T-cell (primary cell): ENCODE data around the gene CHRNA10. TPM values are rescaled to one million over a fixed set of nuclear protein-coding genes. Genes with fewer than 3 reads are reported as not detected.

ENCODE experiments used
- ATAC-seq, 4 experiments: fragments of 200-7000 bp in 3 of 4; fragments of 150-1000 bp in 1 of 4; cut with Tn5 transposase; replicated peaks in 1 of 4; 1 replicate in 3 of 4; 2 replicates in 1 of 4; pipeline ENCODE4 v1.10.0; 2021; ENCODE audit warnings: moderate library complexity in 3 of 4, mild to moderate bottlenecking in 2 of 4, moderate number of reproducible peaks in 1 of 4
- CTCF ChIA-PET, 2 donors: fragments of 300-600 bp; sonication (Branson Sonifier 250); formaldehyde crosslinking; loops; one replicate each; lab custom pipeline; 2022; ENCODE audit warnings: antibody characterized with exemption in 2 of 2; lab: Charles Lee
- POLR2A ChIA-PET, 2 donors: fragments of 300-600 bp; sonication (Branson Sonifier 250); formaldehyde crosslinking; loops; one replicate each; lab custom pipeline; 2022; ENCODE audit warnings: antibody characterized with exemption in 2 of 2; lab: Charles Lee
- DNase-seq, 35 experiments: peaks; one replicate each; pipeline versions ENCODE4 v3.0.0 to v3.0.0-alpha.2; 2013 to 2023
- H3K27ac ChIP-seq: one replicate; pipeline ENCODE4 v1.5.1; 2013; ENCODE audit warnings: low read length
- H3K27me3 ChIP-seq, 2 experiments: replicated peaks in 1 of 2; 1 replicate in 1 of 2; 2 replicates in 1 of 2; pipeline versions ENCODE4 v1.6.1 to v1.7.0; 2013; ENCODE audit warnings: low read length in 1 of 2, mixed read lengths in 1 of 2; ENCODE audit not compliant: control insufficient read depth in 2 of 2, insufficient read depth in 2 of 2; ENCODE audit errors: extremely low read depth in 1 of 2
- H3K36me3 ChIP-seq, 2 donors: 1 replicate in 1 of 2; 2 replicates in 1 of 2; pipeline versions ENCODE4 v1.6.1 to v1.7.0; 2013; ENCODE audit warnings: low read length in 1 of 2; ENCODE audit not compliant: control insufficient read depth in 2 of 2, insufficient read depth in 1 of 2; ENCODE audit errors: extremely low read depth in 1 of 2
- H3K4me1 ChIP-seq, 2 experiments: 1 replicate in 1 of 2; 2 replicates in 1 of 2; pipeline versions ENCODE4 v1.6.1 to v1.7.0; 2013; ENCODE audit warnings: low read length in 2 of 2, mixed read lengths in 1 of 2; ENCODE audit not compliant: insufficient read depth in 2 of 2, control insufficient read depth in 1 of 2; ENCODE audit errors: extremely low read depth in 1 of 2
- H3K4me3 ChIP-seq, 2 donors: 1 replicate in 1 of 2; 2 replicates in 1 of 2; pipeline versions ENCODE4 v1.5.1 to v1.7.0; 2013; ENCODE audit warnings: mild to moderate bottlenecking in 2 of 2, low read length in 1 of 2, moderate library complexity in 1 of 2; ENCODE audit not compliant: control insufficient read depth in 1 of 2; ENCODE audit errors: extremely low read depth in 1 of 2
- H3K9me3 ChIP-seq: 2 replicates; pipeline ENCODE4 v1.7.0; 2013
- H3K27ac Mint-ChIP-seq, 2 donors: one replicate each; pipeline ENCODE4 v1.8.0; 2020 to 2021; ENCODE audit warnings: mild to moderate bottlenecking in 2 of 2, mixed read lengths in 2 of 2
- H3K27me3 Mint-ChIP-seq, 2 donors: one replicate each; pipeline ENCODE4 v1.8.0; 2021 to 2022; ENCODE audit warnings: mixed read lengths in 2 of 2
- H3K36me3 Mint-ChIP-seq: one replicate; pipeline ENCODE4 v1.8.0; 2021; ENCODE audit warnings: mixed read lengths
- H3K4me1 Mint-ChIP-seq, 3 donors: one replicate each; pipeline ENCODE4 v1.8.0; 2020 to 2022; ENCODE audit warnings: mixed read lengths in 3 of 3, mild to moderate bottlenecking in 1 of 3
- H3K4me3 Mint-ChIP-seq, 3 donors: one replicate each; pipeline ENCODE4 v1.8.0; 2020 to 2022; ENCODE audit warnings: mild to moderate bottlenecking in 3 of 3, mixed read lengths in 3 of 3, moderate library complexity in 3 of 3
- H3K9me3 Mint-ChIP-seq, 3 donors: one replicate each; pipeline ENCODE4 v1.8.0; 2020 to 2022; ENCODE audit warnings: mixed read lengths in 3 of 3
- WGBS: methylation state at CpG from one replicate; pipeline ENCODE4 v1.1.5; 2013; ENCODE audit warnings: missing lambda C conversion rate; ENCODE audit not compliant: insufficient coverage; 5-methylcytosine and 5-hydroxymethylcytosine counted together
- total RNA-seq, 35 experiments: library from RNA in 6 of 35; stranded (reverse) in 6 of 35; fragments of 120-200 nt in 1 of 35; gene quantifications; one replicate each; pipeline versions ENCODE4 v1.2.1 to v1.2.4 and lab custom pipeline; 2013 to 2026

The CHRNA10 gene
- total RNA-seq, 5 donors from 2014 or later (not counting 1 experiment from before 2014, with no cell fraction given): 1.2 to 4.0 (median 2.4) TPM

GRCh38 chr11:3631331-3631730 lies 39.9 kb downstream of the CHRNA10 start:
- ATAC-seq (no peak), DNase-seq (no peak)
- Mint-ChIP-seq H3K36me3 (no peaks in the 10 kb centered on the region), H3K4me3 (no peak overlapping the region), H3K9me3 (no peaks in the 10 kb centered on the region), H3K27ac (no peak overlapping the region), H3K4me1 (peaks cover 1 to 7% (median 5%) of the 10 kb centered on the region in 3 donors), H3K27me3 (peaks cover 0 to 4% of the 10 kb centered on the region in 2 donors)
- Histone ChIP-seq H3K27me3 (peaks cover 0 to under 1% of the 10 kb centered on the region in 2 experiments), H3K4me3 (no peak overlapping the region), H3K36me3 (no peaks in the 10 kb centered on the region), H3K9me3 (no peaks in the 10 kb centered on the region), H3K4me1 (peaks cover 0 to 2% of the 10 kb centered on the region in 2 experiments), H3K27ac (no peak overlapping the region)
- ChIA-PET POLR2A (no interaction called here), CTCF (no interaction called here)
- WGBS: 90% methylated on average over 2 of the region's 4 CpGs

- Histone ChIP-seq H3K4me1 (peaks cover 0 to 2% of the 10 kb centered on the region in 2 experiments), H3K27ac (no peak overlapping the region), H3K9me3 (no peaks in the 10 kb centered on the region), H3K27me3 (no peaks in the 10 kb centered on the region), H3K36me3 (no peaks in the 10 kb centered on the region), H3K4me3 (no peak overlapping the region)
- H3K27me3 Mint-ChIP-seq: peaks cover 0 to 4% of the 10 kb centered on the region in 2 donors
- H3K4me3 Mint-ChIP-seq: no peak overlapping the region
- H3K4me1 Mint-ChIP-seq: peaks cover 1 to 10% (median 9%) of the 10 kb centered on the region in 3 donors
- H3K9me3 Mint-ChIP-seq: no peaks in the 10 kb centered on the region
- ATAC-seq (no peak), DNase-seq (no peak)
- no peak overlapping the region for H3K27ac Mint-ChIP-seq
- ChIA-PET POLR2A (no interaction called here), CTCF (no interaction called here)
- no CpG with 5 or more reads among the region's 1 CpG for WGBS
- no peaks in the 10 kb centered on the region for H3K36me3 Mint-ChIP-seq
These were observed 43.9 kb downstream of the CHRNA10 start for GRCh38 chr11:3627291-3627690.

- no peak overlapping the region for H3K4me3 ChIP-seq
- H3K9me3 Mint-ChIP-seq: no peaks in the 10 kb centered on the region
- H3K4me3 Mint-ChIP-seq: no peak overlapping the region
- no peaks in the 10 kb centered on the region for H3K36me3 ChIP-seq
- H3K27me3 ChIP-seq: no peaks in the 10 kb centered on the region
- no peaks in the 10 kb centered on the region for H3K9me3 ChIP-seq
- H3K27ac ChIP-seq: no peak overlapping the region
- DNase-seq (peak in 4 of 35 experiments; percentile 11 to 26 (median 18)), ATAC-seq (peak in 2 of 4 experiments; percentile 40 to 60)
- H3K36me3 Mint-ChIP-seq: no peaks in the 10 kb centered on the region
- H3K27ac Mint-ChIP-seq: no peak overlapping the region
- peaks cover 1 to 10% (median 9%) of the 10 kb centered on the region in 3 donors for H3K4me1 Mint-ChIP-seq
- H3K27me3 Mint-ChIP-seq: peaks cover 0 to 4% of the 10 kb centered on the region in 2 donors
- 49% methylated on average over 18 of the region's 23 CpGs for WGBS
- ChIA-PET POLR2A (no interaction called here), CTCF (no interaction called here)
- H3K4me1 ChIP-seq: peaks cover 0 to 2% of the 10 kb centered on the region in 2 experiments
These were observed 44.8 kb downstream of the CHRNA10 start for GRCh38 chr11:3626250-3626960.

- H3K27me3 ChIP-seq: no peaks in the 10 kb centered on the region
- H3K4me1 Mint-ChIP-seq: peaks cover 1 to 10% (median 9%) of the 10 kb centered on the region in 3 donors
- peaks cover 0 to 4% of the 10 kb centered on the region in 2 donors for H3K27me3 Mint-ChIP-seq
- H3K4me3 Mint-ChIP-seq: no peak overlapping the region
- H3K4me3 ChIP-seq: no peak overlapping the region
- POLR2A ChIA-PET: no interaction called here
- no peaks in the 10 kb centered on the region for H3K9me3 ChIP-seq
- 50% methylated on average over 2 of the region's 8 CpGs for WGBS
- H3K27ac Mint-ChIP-seq: no peak overlapping the region
- H3K36me3 Mint-ChIP-seq: no peaks in the 10 kb centered on the region
- H3K36me3 ChIP-seq: no peaks in the 10 kb centered on the region
- ATAC-seq (no peak), DNase-seq (no peak)
- peaks cover 0 to 2% of the 10 kb centered on the region in 2 experiments for H3K4me1 ChIP-seq
- no peak overlapping the region for H3K27ac ChIP-seq
- CTCF ChIA-PET: interaction anchor here in 1 of 2 donors (0.5 kb wide), 1 partner anchor 158 kb away, joined by 4 read pairs; no protein-coding TSS in a partner anchor
- H3K9me3 Mint-ChIP-seq: no peaks in the 10 kb centered on the region
These were observed 47.3 kb downstream of the CHRNA10 start for GRCh38 chr11:3623767-3624458.

GRCh38 chr11:3623121-3623520 lies 48.1 kb downstream of the CHRNA10 start:
- ChIA-PET CTCF (no interaction called here), POLR2A (no interaction called here)
- no peak overlapping the region for H3K27ac ChIP-seq
- Mint-ChIP-seq H3K9me3 (no peaks in the 10 kb centered on the region), H3K4me3 (no peak overlapping the region), H3K27me3 (peaks cover 0 to 4% of the 10 kb centered on the region in 2 donors), H3K27ac (no peak overlapping the region), H3K36me3 (no peaks in the 10 kb centered on the region), H3K4me1 (peaks cover 1 to 10% (median 9%) of the 10 kb centered on the region in 3 donors)
- no peak for DNase-seq
- H3K27me3 ChIP-seq: no peaks in the 10 kb centered on the region
- no peaks in the 10 kb centered on the region for H3K36me3 ChIP-seq
- ATAC-seq: no peak
- no peaks in the 10 kb centered on the region for H3K9me3 ChIP-seq
- WGBS: 89% methylated on average over 5 of the region's 5 CpGs
- H3K4me1 ChIP-seq: peaks cover 0 to 2% of the 10 kb centered on the region in 2 experiments
- H3K4me3 ChIP-seq: no peak overlapping the region

GRCh38 chr11:3622521-3622920 lies 48.7 kb downstream of the CHRNA10 start:
- CTCF ChIA-PET: no interaction called here
- H3K4me1 ChIP-seq: peaks cover 0 to 2% of the 10 kb centered on the region in 2 experiments
- no peak overlapping the region for H3K27ac Mint-ChIP-seq
- POLR2A ChIA-PET: no interaction called here
- H3K4me1 Mint-ChIP-seq: peaks cover 1 to 10% (median 9%) of the 10 kb centered on the region in 3 donors
- DNase-seq (no peak), ATAC-seq (no peak)
- no peaks in the 10 kb centered on the region for H3K36me3 Mint-ChIP-seq
- H3K27me3 ChIP-seq: no peaks in the 10 kb centered on the region
- no peak overlapping the region for H3K4me3 ChIP-seq
- no peaks in the 10 kb centered on the region for H3K9me3 Mint-ChIP-seq
- H3K9me3 ChIP-seq: no peaks in the 10 kb centered on the region
- WGBS: 0% methylated on average over 1 of the region's 4 CpGs
- H3K27ac ChIP-seq: no peak overlapping the region
- H3K4me3 Mint-ChIP-seq: no peak overlapping the region
- peaks cover 0 to 4% of the 10 kb centered on the region in 2 donors for H3K27me3 Mint-ChIP-seq
- no peaks in the 10 kb centered on the region for H3K36me3 ChIP-seq
